ENCODE measurements around the gene PAIP2.
"Not testable (repeated sequence)": the region's sequence is repeated elsewhere in the genome, so short reads cannot be mapped to it uniquely, and the experiment has no call there.

PAIP2 gene

GRCh38 chr5:139335811-139336210, 5.8 kb upstream of the PAIP2 start:
- DNase-seq: no peak

DNA sequence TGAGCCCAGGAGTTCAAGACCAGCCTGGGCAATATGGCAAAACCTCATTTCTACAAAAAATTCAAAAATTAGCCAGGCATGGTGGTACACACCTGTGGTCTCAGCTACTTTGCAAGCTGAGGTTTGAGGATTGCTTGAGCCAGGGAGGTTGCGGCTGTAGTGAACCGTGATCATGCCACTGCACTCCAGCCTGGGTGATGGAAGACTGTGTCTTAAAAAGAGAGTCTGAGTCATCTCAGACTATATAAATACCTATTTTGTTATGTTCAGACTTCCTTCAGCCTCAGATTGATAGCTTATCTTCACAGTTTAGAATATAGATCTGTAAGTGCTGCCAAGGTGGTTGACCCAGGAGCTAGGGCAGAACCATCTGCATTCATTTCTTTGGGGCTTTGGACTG, 1.6 kb upstream of the PAIP2 start:
- no peak for DNase-seq

- DNase-seq: no peak
Observed at GRCh38 chr5:139341187-139341688, 416 bp upstream of the PAIP2 start.

DNA sequence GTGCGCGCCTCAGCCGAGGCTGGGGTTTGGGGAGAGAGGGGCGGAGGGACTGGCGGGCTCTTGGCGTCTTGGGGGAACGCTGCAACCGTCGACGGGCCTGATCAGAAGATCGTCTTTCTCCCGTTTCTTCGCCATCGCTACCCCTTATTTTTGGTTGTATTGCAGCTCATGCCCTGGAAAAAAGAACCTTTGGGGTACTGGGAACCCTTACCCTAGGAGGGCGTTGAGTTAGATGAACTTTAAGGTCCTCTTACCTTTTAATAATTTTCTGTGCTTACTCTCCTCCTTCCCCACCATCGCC, 719 bp downstream of the PAIP2 start:
- DNase-seq: no peak

DNA sequence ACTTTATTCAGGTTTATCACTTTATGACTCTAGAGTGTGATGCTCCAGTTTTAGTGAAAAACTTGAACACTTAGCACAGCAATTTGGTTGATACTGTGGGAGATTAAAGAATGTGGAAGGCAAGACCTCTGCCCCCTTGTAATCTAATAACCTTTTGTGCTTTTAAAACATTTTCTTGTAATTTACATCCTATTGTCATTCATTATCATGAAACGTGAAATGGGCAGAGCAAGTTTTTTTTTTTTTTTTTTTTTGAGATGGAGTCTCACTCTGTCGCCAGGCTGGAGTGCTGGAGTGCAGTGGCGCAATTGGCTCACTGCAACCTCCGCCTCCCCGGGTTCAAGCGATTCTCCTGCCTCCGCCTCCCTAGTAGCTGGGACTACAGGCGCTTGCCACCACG, 1.8 kb downstream of the PAIP2 start:
- no peak for DNase-seq

DNA sequence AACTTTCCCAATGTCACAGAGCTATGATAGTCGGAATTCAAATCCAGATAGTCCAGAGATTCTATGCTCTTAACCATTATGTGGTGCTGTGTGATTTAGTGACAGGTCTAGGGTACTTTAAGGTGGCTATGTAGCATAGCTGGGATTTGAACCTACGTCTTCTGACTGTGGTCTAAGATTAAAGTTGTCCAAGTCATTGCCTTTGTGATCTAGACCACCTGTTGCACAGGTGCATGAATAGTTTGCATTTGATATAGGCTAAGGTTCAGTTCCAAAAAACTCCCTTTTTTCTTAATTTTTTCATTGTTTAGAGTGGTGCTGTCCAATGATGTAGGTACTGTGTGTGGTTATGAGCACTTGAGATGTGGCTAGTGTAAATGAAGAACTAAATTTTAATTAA, 2.5 kb downstream of the PAIP2 start:
- DNase-seq: no peak

DNA sequence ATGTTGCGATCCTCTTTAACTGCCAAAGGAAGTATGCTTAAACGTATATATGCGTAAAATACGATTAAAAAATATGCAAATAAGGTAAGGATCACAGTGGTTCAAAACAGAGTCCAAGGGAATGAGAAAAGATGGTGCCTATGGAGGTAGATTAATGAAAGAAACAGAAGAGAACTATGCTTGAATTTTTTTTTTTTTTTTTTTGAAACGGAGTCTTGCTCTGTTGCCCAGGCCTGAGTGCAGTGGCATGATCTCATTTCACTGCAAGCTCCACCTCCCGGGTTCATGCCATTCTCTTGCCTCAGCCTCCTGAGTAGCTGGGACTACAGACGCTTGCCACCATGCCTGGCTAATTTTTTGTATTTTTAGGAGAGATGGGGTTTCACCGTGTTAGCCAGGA, 3.8 kb downstream of the PAIP2 start:
- DNase-seq: not testable (repeated sequence)

GRCh38 chr5:139347863-139348262, 6.2 kb downstream of the PAIP2 start:
- DNase-seq: not testable (repeated sequence)

- no peak for DNase-seq
Observed at GRCh38 chr5:139354186-139354585, 12.5 kb downstream of the PAIP2 start.

GRCh38 chr5:139355900-139356299, 14.2 kb downstream of the PAIP2 start:
- DNase-seq: not testable (repeated sequence)

GRCh38 chr5:139358064-139358463, 16.4 kb downstream of the PAIP2 start:
- DNase-seq: no peak

DNA sequence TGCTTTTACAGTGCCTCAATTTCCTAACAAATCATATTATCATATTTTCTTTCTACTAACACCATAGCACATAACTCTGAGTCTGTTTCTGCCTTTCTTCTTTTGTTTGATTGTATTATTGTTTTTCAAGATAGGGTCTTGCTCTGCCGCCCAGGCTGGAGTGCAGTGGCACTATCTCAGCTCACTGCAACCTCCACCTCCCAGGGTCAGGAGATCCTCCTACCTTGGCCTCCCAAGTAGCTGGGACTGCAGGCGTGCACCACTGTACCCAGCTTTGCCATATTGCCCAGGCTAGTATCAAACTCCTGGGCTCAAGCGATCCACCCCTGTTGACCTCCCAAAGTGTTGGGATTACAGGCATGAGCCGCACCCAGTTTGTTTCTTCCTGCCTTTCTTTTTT, 18.7 kb downstream of the PAIP2 start:
- no peak for DNase-seq

DNA sequence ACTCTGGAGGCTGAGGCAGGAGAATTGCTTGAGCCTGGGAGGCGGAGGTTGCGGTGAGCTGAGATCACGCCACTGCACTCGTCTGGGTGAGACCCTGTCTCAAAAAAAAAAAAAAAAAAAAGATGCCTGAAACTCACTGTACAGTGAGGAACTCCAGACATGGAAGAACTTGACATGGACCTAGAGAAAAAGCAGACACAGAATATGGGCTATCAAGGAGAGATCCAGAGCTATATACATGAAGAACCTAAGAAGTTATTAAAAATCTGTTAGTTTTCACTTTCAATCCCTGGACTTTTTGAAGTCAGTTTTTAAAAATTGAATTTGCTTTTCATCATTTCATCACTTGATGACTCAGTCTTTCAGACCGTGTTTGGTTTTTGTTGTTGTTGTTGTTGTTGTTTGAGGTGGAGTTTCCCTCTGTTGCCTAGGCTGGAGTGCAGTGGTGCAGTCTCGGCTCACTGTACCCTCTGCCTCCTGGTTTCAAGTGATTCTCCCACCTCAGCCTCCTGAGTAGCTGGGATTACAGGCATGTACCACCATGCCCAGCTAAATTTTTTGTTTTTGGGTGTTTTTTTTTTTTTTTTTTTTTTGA, 20.3 kb downstream of the PAIP2 start:
- DNase-seq: no peak

DNA sequence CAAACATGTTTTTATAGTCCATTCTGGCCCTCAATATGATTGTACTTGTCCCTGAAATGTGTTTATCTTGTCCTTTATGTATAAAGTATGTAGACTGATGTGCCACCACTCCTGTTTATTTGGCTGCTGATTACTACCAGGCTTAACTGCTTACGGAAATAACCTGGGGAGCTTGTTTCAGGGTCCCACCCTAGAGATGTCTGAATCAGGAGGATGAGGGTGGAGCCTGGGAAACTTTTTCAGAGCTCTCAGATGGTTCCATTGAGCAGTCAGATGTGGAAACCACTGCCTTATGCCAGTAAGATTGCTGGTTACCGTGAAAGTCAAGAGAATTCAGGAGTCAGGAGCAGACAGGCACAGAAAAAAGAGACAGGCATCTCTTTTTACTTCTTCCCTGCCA, 22.3 kb downstream of the PAIP2 start:
- no peak for DNase-seq

DNA sequence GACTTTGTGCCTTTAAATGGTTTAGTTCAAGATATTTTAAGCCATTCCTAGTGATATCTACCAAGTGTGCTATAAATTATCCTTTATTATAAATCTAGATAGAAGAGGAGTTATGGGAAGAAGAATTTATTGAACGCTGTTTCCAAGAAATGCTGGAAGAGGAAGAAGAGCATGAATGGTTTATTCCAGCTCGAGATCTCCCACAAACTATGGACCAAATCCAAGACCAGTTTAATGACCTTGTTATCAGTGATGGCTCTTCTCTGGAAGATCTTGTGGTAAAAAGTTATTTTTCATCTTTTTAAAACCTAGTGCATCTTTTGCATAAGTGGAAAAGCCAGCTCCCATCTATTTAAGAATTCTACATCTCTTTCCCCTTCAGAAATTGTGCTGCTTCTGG, 22.8 kb downstream of the PAIP2 start:
- DNase-seq: no peak

- no peak for DNase-seq
Observed at GRCh38 chr5:139368613-139369012, 27.0 kb downstream of the PAIP2 start.

- no peak for DNase-seq
Observed at GRCh38 chr5:139369181-139369580, 27.5 kb downstream of the PAIP2 start.

DNA sequence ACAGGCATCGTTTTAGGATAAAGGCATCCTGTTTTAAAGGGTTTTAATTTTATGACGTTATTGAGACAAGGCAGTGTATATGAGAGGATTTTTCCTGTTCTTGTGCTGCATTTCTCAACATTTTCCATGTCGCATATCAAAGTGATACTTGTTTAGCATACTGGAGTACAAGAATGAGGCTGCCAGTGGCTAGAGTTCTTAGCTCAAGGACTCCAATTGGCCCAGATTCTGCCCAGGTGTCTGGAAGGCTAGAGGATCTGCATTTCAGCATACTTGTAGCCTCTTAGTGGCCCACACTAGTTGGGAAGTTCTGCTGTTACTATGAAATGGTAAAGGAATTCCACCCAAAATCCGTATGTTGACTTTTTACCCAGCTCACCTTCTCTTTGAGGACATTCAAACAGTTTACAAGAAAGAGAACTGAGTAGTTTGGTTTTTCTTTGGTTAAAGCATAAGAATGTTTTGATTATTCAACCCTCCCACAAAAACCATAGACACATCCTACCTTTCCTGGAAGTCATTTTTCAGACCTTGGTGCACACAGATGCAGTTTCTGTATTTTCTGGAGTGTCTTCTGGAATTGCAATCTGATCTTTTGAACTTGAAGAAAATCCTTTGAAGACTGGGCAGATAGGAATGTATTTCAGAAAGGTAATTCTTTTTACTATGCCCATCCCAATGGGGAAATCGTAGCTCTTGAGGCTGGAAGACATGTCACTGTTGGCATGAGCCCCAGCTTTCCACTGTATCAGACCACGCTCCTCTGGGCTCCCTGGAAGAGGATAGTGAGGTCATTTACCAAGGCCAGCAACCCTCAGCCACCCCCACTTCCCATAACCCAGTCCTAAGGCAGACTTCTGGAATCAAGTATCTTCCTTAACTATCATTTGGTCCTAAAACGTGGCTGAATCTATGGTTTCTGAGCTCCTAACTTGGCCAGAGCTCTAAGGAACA, 30.1 kb downstream of the PAIP2 start:
- no peak for DNase-seq

DNA sequence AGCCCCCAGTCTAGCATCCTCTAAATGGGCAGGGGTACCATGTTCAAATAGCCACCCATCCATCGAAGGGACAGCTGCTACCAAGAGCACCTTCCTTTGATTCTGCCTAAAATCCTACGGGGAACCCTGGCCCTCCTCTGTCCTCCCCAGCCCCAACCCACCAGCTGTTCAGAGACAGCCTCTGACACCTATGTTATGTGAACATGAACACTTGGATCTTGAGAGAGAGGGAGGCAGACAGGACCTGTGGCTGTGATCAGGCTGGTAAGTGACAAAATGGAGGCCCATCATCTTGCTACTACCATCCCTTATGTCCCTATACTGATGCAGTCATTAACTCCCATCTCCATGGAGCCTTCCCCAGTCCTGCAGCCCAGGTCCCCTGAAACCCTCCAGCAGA, 33.3 kb downstream of the PAIP2 start:
- DNase-seq: no peak

DNA sequence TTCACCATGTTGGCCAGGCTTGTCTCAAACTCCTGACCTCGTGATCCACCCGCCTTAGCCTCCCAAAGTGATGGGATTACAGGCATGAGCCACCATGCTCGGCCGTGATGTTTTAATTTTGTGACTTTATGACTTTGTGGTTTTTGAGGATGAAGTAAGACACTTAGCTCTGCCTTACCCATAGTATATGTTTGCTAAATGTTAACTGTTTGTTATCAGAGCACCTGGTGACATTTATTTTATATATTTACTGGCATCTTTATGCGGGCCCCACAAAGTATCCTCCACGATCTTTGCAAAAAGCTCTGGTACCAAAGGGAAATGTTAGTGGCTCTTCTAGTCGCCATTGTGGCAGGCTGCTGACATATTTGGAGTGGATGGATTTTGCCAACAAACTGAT, 34.7 kb downstream of the PAIP2 start:
- no peak for DNase-seq

DNA sequence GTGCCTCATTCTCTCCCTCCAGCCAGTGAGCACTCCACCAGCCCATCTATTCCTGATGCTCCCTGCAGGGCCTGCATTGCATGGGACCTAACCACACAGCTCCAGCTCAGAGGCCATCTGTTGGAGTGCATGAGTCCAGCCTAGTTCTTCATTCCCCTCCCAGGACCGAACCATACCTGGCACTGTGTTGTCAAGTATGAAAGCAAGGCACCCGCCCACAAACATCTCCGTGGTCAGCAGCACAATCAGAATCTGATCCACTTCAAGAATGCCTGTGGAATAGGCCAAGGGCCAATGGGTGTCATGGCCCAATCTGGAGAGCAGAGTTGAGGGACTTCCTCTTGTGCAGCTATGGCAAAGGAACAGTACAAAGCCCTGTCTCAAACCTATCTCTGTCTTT, 35.6 kb downstream of the PAIP2 start:
- no peak for DNase-seq

DNA sequence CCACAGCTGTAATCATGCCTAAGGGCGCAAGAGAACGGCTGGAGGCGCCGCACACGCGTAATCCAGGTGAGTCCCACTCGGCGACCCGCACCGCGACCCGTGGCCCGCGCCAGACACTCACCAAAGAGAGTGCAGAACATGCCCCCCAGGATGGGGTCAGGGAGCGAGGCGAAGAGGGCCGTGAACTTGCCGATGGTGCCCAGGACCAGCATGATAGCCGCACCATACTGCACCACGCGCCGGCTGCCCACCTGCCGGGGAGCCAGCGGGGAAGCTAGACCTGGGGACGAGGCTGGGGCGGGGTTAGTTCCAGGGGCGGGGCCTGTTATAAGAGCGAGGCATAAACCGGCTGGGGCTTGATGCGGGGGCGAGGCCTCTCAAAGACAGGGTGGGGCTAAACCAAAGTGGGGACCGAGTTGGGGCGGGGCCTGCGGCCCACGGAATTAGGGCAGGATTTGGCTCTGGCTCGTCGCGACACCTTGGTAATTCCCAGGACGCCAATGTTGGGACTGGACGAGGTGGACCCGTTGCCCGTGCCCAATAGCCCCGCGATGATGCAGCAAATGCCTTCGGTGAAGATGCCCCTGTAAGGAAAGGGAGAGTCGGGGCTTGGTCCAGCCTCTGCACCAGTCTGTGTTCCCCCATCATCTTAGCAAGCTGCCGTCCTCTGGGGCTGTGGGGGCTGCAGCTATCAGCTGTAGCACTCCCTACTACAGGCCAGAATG, 36.6 kb downstream of the PAIP2 start:
- DNase-seq: no peak

- no peak for DNase-seq
Observed at GRCh38 chr5:139378941-139379361, 37.3 kb downstream of the PAIP2 start.
